ENCODE results near the gene PIP4K2A.

PIP4K2A gene

GRCh38 chr10:22714479-22715289 is at the start of gene PIP4K2A:
TSS of gene PIP4K2A (minus strand) at chr10:22714578. CDS start at chr10:22714326, 252 bp downstream.
- no peak for TF ChIP-seq CTCF (IDR thresholded peaks at IDR 0.05; ENCODE audit: low read depth, low read length, missing control alignments)
- H3K4me3 ChIP-seq (ENCODE audit: low read depth, low read length): peak within 1 kb of the TSS; percentile 98
- DNase-seq (ENCODE audit: low read depth): no peak

GRCh38 chr10:22761569-22762220 is 47.3 kb upstream of the PIP4K2A start:
- TF ChIP-seq CTCF (IDR thresholded peaks at IDR 0.05; ENCODE audit: low read depth, low read length, missing control alignments): no peak
- no peak for DNase-seq (ENCODE audit: low read depth)
- no peak overlapping the region for H3K4me3 ChIP-seq (ENCODE audit: low read depth, low read length)

- DNase-seq (ENCODE audit: low read depth): no peak
- TF ChIP-seq CTCF (IDR thresholded peaks at IDR 0.05; ENCODE audit: low read depth, low read length, missing control alignments): no peak
- no peak overlapping the region for H3K4me3 ChIP-seq (ENCODE audit: low read depth, low read length)
These were observed 45.6 kb upstream of the PIP4K2A start for GRCh38 chr10:22760025-22760424.

- no peak overlapping the region for H3K4me3 ChIP-seq (ENCODE audit: low read depth, low read length)
- no peak for TF ChIP-seq CTCF (IDR thresholded peaks at IDR 0.05; ENCODE audit: low read depth, low read length, missing control alignments)
- DNase-seq (ENCODE audit: low read depth): no peak
These were observed 44.5 kb upstream of the PIP4K2A start for GRCh38 chr10:22758867-22759266.

- no peak for TF ChIP-seq CTCF (IDR thresholded peaks at IDR 0.05; ENCODE audit: low read depth, low read length, missing control alignments)
- DNase-seq (ENCODE audit: low read depth): no peak
- no peak overlapping the region for H3K4me3 ChIP-seq (ENCODE audit: low read depth, low read length)
These were observed 39.9 kb upstream of the PIP4K2A start for GRCh38 chr10:22754296-22754695.

GRCh38 chr10:22753786-22754185 is 39.4 kb upstream of the PIP4K2A start:
- no peak overlapping the region for H3K4me3 ChIP-seq (ENCODE audit: low read depth, low read length)
- no peak for DNase-seq (ENCODE audit: low read depth)
- TF ChIP-seq CTCF (IDR thresholded peaks at IDR 0.05; ENCODE audit: low read depth, low read length, missing control alignments): no peak

All from GM12864 (cell line).